ENCODE measurements around the gene ING4. TPM values are rescaled to one million over a fixed set of nuclear protein-coding genes. Genes with fewer than 3 reads are reported as not detected.

Gene ING4
- polyA plus RNA-seq, 2 of the 4 experiments (the other 2 are of a cell fraction), result 19.5 to 36.5 TPM

GRCh38 chr12:6691473-6691872 is 28.6 kb upstream of the ING4 start:
- no peak overlapping the region for H3K27ac ChIP-seq
- FAIRE-seq (no peak), DNase-seq (ENCODE audit: low read depth in 1 of 2, low spot score in 1 of 2) (no peak), ATAC-seq (no peak)
- no peaks in the 10 kb centered on the region for H3K9me3 ChIP-seq
- peaks cover 18% of the 10 kb centered on the region; the same call in 2 of the 3 replicates for H3K4me1 ChIP-seq
- H3K4me2 ChIP-seq, result no peak overlapping the region
- ChIA-PET POLR2A (interaction anchor here (1.8 kb wide), 1 partner anchor 32 kb away, joined by 6 read pairs; the partner anchor contains the start of gene COPS7A), CTCF (interaction anchor here (0.6 to 1.8 kb wide), 7 partner anchors 14 to 162 kb away, joined by 3 to 5 read pairs (median 3); no protein-coding TSS in a partner anchor)
- TF ChIP-seq FOSL2 (IDR thresholded peaks at IDR 0.05) (no peak), FOSL2 (CRISPR knock-in tag; IDR thresholded peaks at IDR 0.05) (no peak), RNF2 (IDR thresholded peaks at IDR 0.05; ENCODE audit: borderline replicate concordance, low read depth) (no peak), TP53 (CRISPR knock-in tag; IDR thresholded peaks at IDR 0.05) (no peak), CTCF (IDR thresholded peaks at IDR 0.05) (no peak), GATA3 (IDR thresholded peaks at IDR 0.05; ENCODE audit: borderline replicate concordance) (no peak), SMC3 (IDR thresholded peaks at IDR 0.05) (no peak), FOXS1 (CRISPR knock-in tag; IDR thresholded peaks at IDR 0.05) (no peak), HOXB5 (CRISPR knock-in tag; IDR thresholded peaks at IDR 0.05) (no peak), USF2 (IDR thresholded peaks at IDR 0.05) (no peak), KDM5A (IDR thresholded peaks at IDR 0.05) (no peak), NFE2L2 (conservative IDR thresholded peaks at IDR 0.05; ENCODE audit: low read length) (no peak), HOXB13 (CRISPR knock-in tag; IDR thresholded peaks at IDR 0.05; ENCODE audit: low read depth) (no peak), ZSCAN20 (CRISPR knock-in tag; IDR thresholded peaks at IDR 0.05) (no peak), PHF8 (IDR thresholded peaks at IDR 0.05; ENCODE audit: borderline replicate concordance, low read depth) (no peak), ZC3H11A (IDR thresholded peaks at IDR 0.05) (no peak), NPAS2 (CRISPR knock-in tag; IDR thresholded peaks at IDR 0.05; ENCODE audit: borderline replicate concordance) (no peak), JUNB (IDR thresholded peaks at IDR 0.05) (no peak), MYC (IDR thresholded peaks at IDR 0.05; ENCODE audit: borderline replicate concordance, low read length) (no peak), POLR2A (IDR thresholded peaks at IDR 0.05; ENCODE audit: low read length) (no peak)
- 83% methylated on average over 4 of the region's 4 CpGs for WGBS (ENCODE audit: missing lambda C conversion rate)
- H3K4me3 ChIP-seq, result no peak overlapping the region

- peak; percentile 91 to 92 for ATAC-seq
- TF ChIP-seq NR3C1 (IDR thresholded peaks at IDR 0.05) (no peak), ESRRA (IDR thresholded peaks at IDR 0.05; ENCODE audit: borderline replicate concordance, low read length) (no peak), RARB (CRISPR knock-in tag; IDR thresholded peaks at IDR 0.05) (no peak), NPAS2 (CRISPR knock-in tag; IDR thresholded peaks at IDR 0.05; ENCODE audit: borderline replicate concordance) (no peak), CEBPB (IDR thresholded peaks at IDR 0.05) (peak in 1 of 2 experiments; percentile 58; a peak in 2 of 4 replicates), TP53 (CRISPR knock-in tag; IDR thresholded peaks at IDR 0.05) (peak; percentile 82; the same call in 1 of the 2 replicates), EHF (CRISPR knock-in tag; IDR thresholded peaks at IDR 0.05) (peak; percentile 57; the same call in 1 of the 2 replicates), ZFP36 (IDR thresholded peaks at IDR 0.05; ENCODE audit: borderline replicate concordance, partially characterized antibody) (no peak), BHLHE40 (IDR thresholded peaks at IDR 0.05; ENCODE audit: low read depth, low read length) (no peak), HES2 (IDR thresholded peaks at IDR 0.05) (no peak), TFCP2L1 (CRISPR knock-in tag; IDR thresholded peaks at IDR 0.05) (peak; percentile 89; the same call in 1 of the 2 replicates), KDM5A (IDR thresholded peaks at IDR 0.05) (no peak), ELK1 (IDR thresholded peaks at IDR 0.05; ENCODE audit: low read depth, low read length) (no peak), POLR2A (IDR thresholded peaks at IDR 0.05; ENCODE audit: low read length) (peak; percentile 59), EHMT2 (IDR thresholded peaks at IDR 0.05; ENCODE audit: low read depth) (no peak), SREBF2 (IDR thresholded peaks at IDR 0.05) (no peak), CBX8 (IDR thresholded peaks at IDR 0.05) (no peak), CHD4 (IDR thresholded peaks at IDR 0.05; ENCODE audit: borderline replicate concordance) (no peak)
These were observed 26.3 kb upstream of the ING4 start, which contains the start of gene ZNF384 for GRCh38 chr12:6688999-6689882. TSS of gene ZNF384 (minus strand) at chr12:6689375. CDS start at chr12:6679520, 9,855 bp downstream.

More at GRCh38 chr12:6688999-6689882, 26.3 kb upstream of the ING4 start, which contains the start of gene ZNF384:
- Histone ChIP-seq H3K4me2 (peak within 1 kb of the TSS; percentile 96), H3K9me3 (no peaks in the 10 kb centered on the region), H3K4me3 (peak within 1 kb of the TSS; percentile 94), H3K27ac (peak within 1 kb of the TSS; percentile 98 to 100), H3K4me1 (peaks cover 18% of the 10 kb centered on the region; the same call in 2 of the 3 replicates)
- under 1% methylated on average over 47 of the region's 72 CpGs for WGBS (ENCODE audit: missing lambda C conversion rate)
- FAIRE-seq (peak; percentile 90), DNase-seq (ENCODE audit: low read depth in 1 of 2, low spot score in 1 of 2) (peak; percentile 100)
- CTCF ChIA-PET, result interaction anchor here (0.5 to 2.6 kb wide), 14 partner anchors 9 to 1210 kb away, joined by 3 to 13 read pairs (median 5); partner anchors contain the start of genes COPS7A and MLF2
- POLR2A ChIA-PET, result interaction anchor here (0.5 to 2.1 kb wide), 41 partner anchors 9 to 1327 kb away, joined by 3 to 86 read pairs (median 5); partner anchors contain the start of genes CDCA3, COPS7A, GAPDH and LPAR5

Data from A549 (cell line).